ENCODE measurements around the gene MYL7.

Gene MYL7

GRCh38 chr7:44150966-44151941 lies 10.1 kb upstream of the MYL7 start:
- no peaks in the 10 kb centered on the region for H3K79me2 ChIP-seq (ENCODE audit: insufficient read depth, low read length)
- no peak overlapping the region for H3K4me2 ChIP-seq (ENCODE audit: low read depth, low read length, poor library complexity, severe bottlenecking)
- no peak overlapping the region for H3K9ac ChIP-seq (ENCODE audit: low read length)
- no peak overlapping the region for H2AFZ ChIP-seq (ENCODE audit: low read depth, low read length, severe bottlenecking)
- no peaks in the 10 kb centered on the region for H3K27me3 ChIP-seq (ENCODE audit: low read length)
- H3K9me2 ChIP-seq (replicated peaks; ENCODE audit: insufficient read depth, low read length), result no peaks in the 10 kb centered on the region
- H3K9me3 ChIP-seq (ENCODE audit: insufficient read depth, low read length), result no peaks in the 10 kb centered on the region
- no peak for TF ChIP-seq EZH2phosphoT487 (conservative IDR thresholded peaks at IDR 0.05; ENCODE audit: low read length)
- TF ChIP-seq CTCF (IDR thresholded peaks at IDR 0.05; ENCODE audit: insufficient read depth, low read length, poor library complexity, severe bottlenecking), result no peak
- H3K4me3 ChIP-seq (ENCODE audit: insufficient read depth, low read length, poor library complexity, severe bottlenecking), result no peak overlapping the region
- H3K27ac ChIP-seq (ENCODE audit: low read depth, low read length), result no peak overlapping the region
- no peaks in the 10 kb centered on the region for H3F3A ChIP-seq (ENCODE audit: insufficient read depth)
- H4K20me1 ChIP-seq (ENCODE audit: low read depth, low read length), result no peaks in the 10 kb centered on the region
- H3K36me3 ChIP-seq (ENCODE audit: low read length), result no peaks in the 10 kb centered on the region

- no peaks in the 10 kb centered on the region for H3F3A ChIP-seq (ENCODE audit: insufficient read depth)
- no peak overlapping the region for H3K27ac ChIP-seq (ENCODE audit: low read depth, low read length)
- H4K20me1 ChIP-seq (ENCODE audit: low read depth, low read length), result no peaks in the 10 kb centered on the region
- no peaks in the 10 kb centered on the region for H3K79me2 ChIP-seq (ENCODE audit: insufficient read depth, low read length)
- no peaks in the 10 kb centered on the region for H3K9me3 ChIP-seq (ENCODE audit: insufficient read depth, low read length)
- H3K9ac ChIP-seq (ENCODE audit: low read length), result no peak overlapping the region
- no peak overlapping the region for H2AFZ ChIP-seq (ENCODE audit: low read depth, low read length, severe bottlenecking)
- no peaks in the 10 kb centered on the region for H3K36me3 ChIP-seq (ENCODE audit: low read length)
- no peak overlapping the region for H3K4me2 ChIP-seq (ENCODE audit: low read depth, low read length, poor library complexity, severe bottlenecking)
- no peaks in the 10 kb centered on the region for H3K27me3 ChIP-seq (ENCODE audit: low read length)
- no peaks in the 10 kb centered on the region for H3K9me2 ChIP-seq (replicated peaks; ENCODE audit: insufficient read depth, low read length)
- TF ChIP-seq CTCF (IDR thresholded peaks at IDR 0.05; ENCODE audit: insufficient read depth, low read length, poor library complexity, severe bottlenecking), result no peak
- TF ChIP-seq EZH2phosphoT487 (conservative IDR thresholded peaks at IDR 0.05; ENCODE audit: low read length), result no peak
- no peak overlapping the region for H3K4me3 ChIP-seq (ENCODE audit: insufficient read depth, low read length, poor library complexity, severe bottlenecking)
Measured at GRCh38 chr7:44150466-44150832, 9.3 kb upstream of the MYL7 start.

GRCh38 chr7:44149571-44150465 lies 8.7 kb upstream of the MYL7 start:
- TF ChIP-seq EZH2phosphoT487 (conservative IDR thresholded peaks at IDR 0.05; ENCODE audit: low read length) (no peak), CTCF (IDR thresholded peaks at IDR 0.05; ENCODE audit: insufficient read depth, low read length, poor library complexity, severe bottlenecking) (no peak)
- no peaks in the 10 kb centered on the region for H3K9me3 ChIP-seq (ENCODE audit: insufficient read depth, low read length)
- no peaks in the 10 kb centered on the region for H3K79me2 ChIP-seq (ENCODE audit: insufficient read depth, low read length)
- no peak overlapping the region for H3K4me3 ChIP-seq (ENCODE audit: insufficient read depth, low read length, poor library complexity, severe bottlenecking)
- no peaks in the 10 kb centered on the region for H3K36me3 ChIP-seq (ENCODE audit: low read length)
- no peak overlapping the region for H2AFZ ChIP-seq (ENCODE audit: low read depth, low read length, severe bottlenecking)
- H3K9ac ChIP-seq (ENCODE audit: low read length), result no peak overlapping the region
- no peaks in the 10 kb centered on the region for H4K20me1 ChIP-seq (ENCODE audit: low read depth, low read length)
- H3K27ac ChIP-seq (ENCODE audit: low read depth, low read length), result no peak overlapping the region
- H3K9me2 ChIP-seq (replicated peaks; ENCODE audit: insufficient read depth, low read length), result no peaks in the 10 kb centered on the region
- H3K4me2 ChIP-seq (ENCODE audit: low read depth, low read length, poor library complexity, severe bottlenecking), result no peak overlapping the region
- no peaks in the 10 kb centered on the region for H3F3A ChIP-seq (ENCODE audit: insufficient read depth)
- H3K27me3 ChIP-seq (ENCODE audit: low read length), result no peaks in the 10 kb centered on the region
